GM23338 (cell line): ENCODE measurements around the gene STX16.

Experiments
- CTCF ChIP-seq, 2 experiments: fragments of 200-600 bp in 1 of 2; sonication (generic) in 1 of 2; conservative IDR thresholded peaks; 2 replicates each; pipeline versions ENCODE4 v1.5.1 to v1.6.1; 2016 to 2017; ENCODE audit warnings: antibody characterized with exemption in 2 of 2, low read depth in 2 of 2, mild to moderate bottlenecking in 2 of 2, moderate library complexity in 1 of 2
- EZH2 ChIP-seq: fragments of 200-600 bp; sonication (generic); IDR thresholded peaks from one replicate; pipeline ENCODE4 v1.8.0; 2017; ENCODE audit warnings: antibody characterized with exemption, mild to moderate bottlenecking, low read depth; ENCODE audit not compliant: unreplicated experiment
- REST ChIP-seq: IDR thresholded peaks from one replicate; pipeline ENCODE4 v1.6.1; 2018; ENCODE audit warnings: antibody characterized with exemption; ENCODE audit not compliant: unreplicated experiment

GRCh38 chr20:58668901-58669286 is 17.8 kb downstream of the STX16 start:
- no peak for TF ChIP-seq CTCF (conservative IDR thresholded peaks at IDR 0.05; ENCODE audit: low read depth in 2 of 2)
- no peak for TF ChIP-seq EZH2
- TF ChIP-seq REST = no peak
